GM04504 (cell line): ENCODE measurements around the gene CEBPG.

Experiments used
- DNase-seq: peaks from one replicate; pipeline ENCODE4 v3.0.0-alpha.2; 2012; ENCODE audit warnings: low read depth

CEBPG gene

DNA sequence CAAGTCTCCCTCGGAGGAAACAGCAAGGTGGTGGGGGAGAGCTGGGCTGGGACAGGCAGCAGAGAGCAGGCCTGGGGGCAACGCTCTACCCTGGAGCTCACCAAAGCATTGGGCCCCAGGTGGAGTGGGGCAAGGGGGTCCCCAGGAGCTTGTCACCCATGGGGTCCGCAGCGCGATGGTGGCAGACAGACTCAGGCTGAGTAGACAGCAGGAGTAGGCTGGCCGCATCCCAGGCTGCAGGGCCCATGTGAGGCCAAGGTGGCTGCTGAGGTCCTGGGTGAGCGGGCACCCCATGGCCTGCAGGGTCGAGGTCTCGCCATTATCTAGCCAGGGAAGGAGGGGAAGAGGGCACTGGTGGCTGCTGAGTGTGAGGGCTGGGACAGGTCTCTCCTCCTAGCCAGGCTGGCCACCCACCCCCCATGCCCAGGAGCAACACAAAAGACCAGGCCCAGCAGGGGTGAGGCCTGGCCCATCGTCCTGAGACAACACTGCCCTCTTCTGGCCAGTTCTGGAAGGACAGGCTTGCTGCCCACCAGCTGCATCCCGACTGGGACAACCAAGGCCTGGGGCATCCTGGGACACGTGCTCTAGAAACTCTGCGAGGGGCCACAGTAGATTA is 33.1 kb downstream of the CEBPG start:
- no peak for DNase-seq

DNA sequence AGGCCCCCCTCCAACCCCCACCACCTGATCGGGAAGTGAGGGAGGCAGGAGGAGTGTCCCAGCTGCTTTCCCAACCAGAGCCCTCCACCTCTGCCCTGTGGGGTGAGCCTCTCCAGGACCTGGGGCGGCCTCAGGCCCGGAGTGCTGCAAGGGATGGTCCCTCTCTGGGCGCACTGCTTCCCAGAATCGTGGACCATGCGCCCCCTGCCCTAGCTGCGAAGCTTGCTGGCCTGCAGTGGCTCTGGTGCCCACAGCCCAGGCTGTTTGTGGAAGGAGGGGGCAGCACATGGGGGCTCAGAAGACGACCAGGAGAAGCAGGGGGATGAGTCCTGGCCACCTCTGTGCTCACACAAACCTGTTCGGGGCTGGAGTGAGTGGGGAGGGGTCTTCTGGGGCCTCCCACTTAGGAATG is 33.6 kb downstream of the CEBPG start:
- no peak for DNase-seq

DNA sequence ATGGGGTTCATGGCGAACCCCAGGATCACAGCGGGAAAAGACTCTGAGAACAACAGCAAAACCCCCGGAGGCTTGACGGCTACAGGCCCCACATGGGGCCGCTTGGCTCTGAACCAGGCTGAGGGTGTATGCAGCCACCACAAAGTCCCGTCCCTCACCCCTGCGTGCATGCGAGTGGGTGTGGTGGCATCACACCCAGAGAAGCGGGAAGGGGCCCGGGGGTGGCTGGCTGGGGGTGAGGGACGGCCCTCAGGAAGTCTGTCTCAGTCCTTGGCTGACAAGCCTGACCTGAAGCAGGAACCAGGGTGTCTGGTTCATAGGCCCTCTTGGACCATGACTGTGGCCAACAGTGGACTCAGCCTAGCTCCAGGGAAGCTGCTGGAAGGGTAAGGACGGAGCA is 34.2 kb downstream of the CEBPG start:
- no peak for DNase-seq

DNA sequence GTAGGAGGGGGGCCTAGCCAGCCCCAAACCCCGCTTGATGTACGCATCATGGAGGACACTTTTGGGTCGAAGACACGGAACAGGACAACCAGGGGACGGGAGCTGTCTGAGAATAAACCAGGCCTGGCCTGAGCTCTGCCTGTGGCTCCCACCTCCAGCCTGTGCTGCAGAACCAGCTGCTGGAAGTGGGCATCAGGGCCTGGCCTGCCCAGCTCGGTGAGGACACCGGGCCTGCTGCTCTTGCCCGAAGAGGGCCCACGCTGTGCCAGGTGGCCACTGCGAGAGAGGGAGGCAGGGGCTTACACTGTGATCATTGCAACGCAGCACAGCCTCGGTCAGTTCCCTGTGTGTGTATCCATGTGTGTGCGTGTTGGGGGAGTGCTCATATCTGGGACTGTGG is 34.6 kb downstream of the CEBPG start:
- DNase-seq, result no peak

DNA sequence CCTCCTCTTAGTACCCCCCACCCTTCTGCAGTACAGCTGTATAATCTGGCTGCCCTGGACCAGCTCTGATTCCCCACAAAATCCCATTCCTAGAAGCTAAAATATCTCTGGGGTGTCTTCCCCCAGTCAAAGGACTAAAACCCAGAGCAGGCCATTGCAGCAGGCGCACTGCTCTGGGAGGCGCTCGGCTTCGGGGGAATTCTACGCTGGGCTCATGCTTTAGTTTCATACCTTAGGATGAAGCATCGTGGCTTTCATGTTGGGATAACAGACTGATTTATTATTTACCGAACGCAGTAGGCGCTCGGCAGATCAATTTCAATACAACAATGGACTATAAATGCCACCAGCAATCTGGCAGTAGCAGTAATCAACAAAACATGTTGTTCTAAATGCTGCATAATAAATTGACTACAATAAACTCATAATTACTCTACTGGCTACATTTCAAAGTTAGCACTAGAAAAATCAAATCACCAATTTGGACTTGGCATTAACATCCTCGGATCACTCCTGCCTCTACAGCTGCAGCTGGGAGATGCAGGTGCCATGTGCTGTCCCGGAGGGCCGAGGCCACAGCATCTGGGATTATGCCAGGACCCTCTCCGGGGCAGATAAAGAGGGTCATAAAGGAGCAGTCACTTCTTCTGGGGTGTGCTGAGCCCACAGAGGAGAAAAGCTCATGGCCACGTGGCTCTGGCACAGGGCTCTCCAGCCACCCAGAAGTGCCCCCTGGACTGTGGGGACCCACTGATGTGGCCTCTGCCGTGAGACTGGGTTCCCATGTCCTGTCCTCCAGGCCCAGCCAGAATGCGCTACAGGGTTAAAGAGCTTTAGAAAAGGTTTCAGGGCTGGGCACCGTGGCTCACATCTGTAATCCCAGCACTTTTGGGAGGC is 35.3 kb downstream of the CEBPG start:
- no peak for DNase-seq

DNA sequence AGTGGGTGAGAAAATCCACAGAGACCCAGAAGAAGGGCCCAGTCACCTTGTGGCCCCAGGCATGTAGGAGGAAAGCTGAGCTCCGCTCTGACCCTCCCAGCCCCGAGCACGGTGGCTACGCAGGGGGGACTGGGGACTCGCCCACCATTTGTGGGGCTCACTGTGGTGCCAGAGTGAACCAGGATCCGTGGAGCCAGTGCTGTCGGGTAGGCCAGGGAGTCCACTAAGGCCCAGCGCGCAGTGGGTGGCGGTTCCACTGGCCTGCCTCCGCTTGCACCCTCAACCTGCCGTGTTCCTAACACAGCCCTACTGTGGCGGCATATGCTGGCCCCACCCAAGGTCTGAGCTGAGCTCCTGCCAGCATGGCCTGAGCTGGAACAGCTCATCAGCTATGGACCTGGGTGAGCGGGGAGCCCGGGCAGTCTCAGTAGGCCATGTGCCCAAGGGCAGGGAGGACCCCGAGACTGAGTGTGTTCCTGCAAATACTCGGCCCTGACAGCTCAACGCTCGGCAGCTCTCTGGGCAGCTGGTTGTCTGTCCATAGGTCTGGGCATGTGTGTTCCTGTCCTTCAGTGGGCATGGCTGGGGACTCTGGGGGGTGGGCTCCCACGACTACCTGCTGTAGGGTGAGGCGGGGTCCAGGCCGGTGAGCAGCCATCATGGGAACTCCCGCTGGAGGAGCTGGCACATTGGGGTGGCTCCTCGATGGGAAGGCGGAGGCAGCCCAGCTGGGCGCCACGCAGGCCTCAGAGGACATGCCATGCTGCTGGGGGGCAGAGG is 36.6 kb downstream of the CEBPG start:
- no peak for DNase-seq

DNA sequence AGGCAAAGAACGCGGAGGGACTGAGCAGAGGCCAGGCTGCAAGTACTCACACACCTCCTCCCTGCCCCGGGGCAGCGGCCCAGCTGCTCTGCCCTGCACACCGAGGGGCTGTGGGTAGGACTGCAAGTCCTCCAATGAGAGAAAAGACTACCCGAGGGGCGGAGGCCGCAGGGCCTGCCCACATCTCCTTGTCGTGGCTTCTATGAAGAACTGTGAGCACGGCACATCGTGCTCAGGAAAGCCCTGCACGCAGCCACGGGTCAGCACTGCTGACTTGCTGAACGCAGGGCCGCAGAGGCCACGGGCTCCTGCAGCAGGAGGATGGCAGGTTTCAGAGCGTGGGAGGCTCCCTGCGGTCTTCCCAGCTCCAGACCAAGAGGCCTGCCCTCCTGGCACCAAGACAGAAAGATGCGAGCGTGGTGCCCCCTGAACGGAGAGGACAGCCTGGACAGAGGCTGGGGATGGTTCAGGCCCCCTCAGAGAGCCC is 37.4 kb downstream of the CEBPG start:
- no peak for DNase-seq

DNA sequence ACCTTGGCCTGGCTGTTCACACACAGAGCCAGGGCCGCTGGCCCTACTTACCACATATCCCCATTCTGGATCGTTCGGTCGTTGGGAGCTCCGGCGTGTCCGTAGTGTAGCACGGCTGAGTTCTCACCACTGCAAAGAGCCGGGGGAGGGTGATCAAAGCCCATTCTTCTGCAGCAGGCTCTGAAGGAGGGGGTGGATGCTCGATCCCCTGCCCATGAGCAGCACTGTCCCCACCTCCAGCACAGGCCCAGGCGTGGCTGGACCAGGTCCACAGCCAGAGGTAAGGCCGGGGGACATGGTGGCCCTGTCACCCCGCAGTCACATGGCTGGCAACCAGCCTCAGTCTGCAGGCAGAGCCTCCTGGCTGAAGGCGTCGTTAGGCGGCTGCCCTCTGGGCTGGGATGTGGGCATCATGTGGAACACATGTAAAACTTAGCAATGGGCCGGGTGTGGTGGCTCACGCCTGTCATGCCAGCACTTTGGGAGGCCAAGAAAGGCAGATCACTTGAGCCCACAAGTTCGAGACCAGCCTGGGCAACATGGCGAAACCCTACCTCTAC is 38.2 kb downstream of the CEBPG start:
- DNase-seq, result no peak

DNA sequence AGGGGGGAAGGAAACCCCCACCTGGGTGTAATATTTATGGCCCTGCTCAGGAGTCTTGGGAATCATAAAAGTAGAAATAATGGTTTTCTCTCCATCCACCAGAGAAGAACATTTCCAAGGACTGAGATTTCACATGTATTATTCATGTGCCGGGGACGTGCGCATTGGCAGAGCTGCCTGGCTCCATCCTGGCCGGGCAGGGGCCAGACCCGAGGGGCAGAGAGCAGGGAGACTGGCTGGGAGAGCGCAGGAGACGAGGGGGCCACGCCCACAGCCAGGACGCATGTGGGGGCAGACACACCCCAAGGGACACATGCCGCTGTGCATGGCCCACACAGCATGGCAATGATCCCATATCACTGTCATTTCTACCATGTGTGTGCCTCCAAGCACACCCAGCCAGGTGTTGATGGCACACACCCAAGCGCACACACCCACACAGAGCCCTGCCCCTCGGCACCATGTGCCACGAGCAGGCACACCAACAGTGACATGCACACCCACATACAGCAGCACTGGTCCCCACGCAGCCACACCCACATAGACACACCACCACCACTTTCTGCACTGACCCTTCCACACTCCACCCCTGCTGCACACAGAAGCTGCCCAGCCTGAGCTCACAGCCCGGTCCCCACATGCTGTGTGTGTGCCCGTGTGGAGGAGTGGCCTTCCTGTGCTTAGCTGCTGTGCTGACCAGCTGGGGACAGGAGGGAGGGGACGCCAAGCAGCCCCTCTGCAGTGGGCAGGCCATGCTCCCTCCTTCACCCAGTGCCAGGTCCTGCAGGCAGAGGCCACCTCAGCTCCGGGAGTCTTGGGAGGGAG is 39.3 kb downstream of the CEBPG start:
- no peak for DNase-seq

DNA sequence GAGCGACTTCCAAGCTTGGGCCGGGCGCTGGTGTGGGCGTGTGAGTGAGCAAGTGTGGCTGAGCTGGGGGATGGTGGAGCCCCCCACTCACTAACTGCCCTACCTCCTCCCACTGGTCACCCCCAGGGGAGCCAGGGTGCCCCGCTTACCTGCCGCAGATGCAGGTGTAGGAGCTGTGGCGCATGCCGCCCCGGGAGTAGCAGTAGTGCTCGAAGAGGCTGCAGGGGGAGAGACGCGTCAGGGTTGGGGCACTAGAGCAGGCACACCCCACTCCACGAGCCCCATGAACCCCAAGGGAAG is 39.9 kb downstream of the CEBPG start:
- DNase-seq, result no peak

DNA sequence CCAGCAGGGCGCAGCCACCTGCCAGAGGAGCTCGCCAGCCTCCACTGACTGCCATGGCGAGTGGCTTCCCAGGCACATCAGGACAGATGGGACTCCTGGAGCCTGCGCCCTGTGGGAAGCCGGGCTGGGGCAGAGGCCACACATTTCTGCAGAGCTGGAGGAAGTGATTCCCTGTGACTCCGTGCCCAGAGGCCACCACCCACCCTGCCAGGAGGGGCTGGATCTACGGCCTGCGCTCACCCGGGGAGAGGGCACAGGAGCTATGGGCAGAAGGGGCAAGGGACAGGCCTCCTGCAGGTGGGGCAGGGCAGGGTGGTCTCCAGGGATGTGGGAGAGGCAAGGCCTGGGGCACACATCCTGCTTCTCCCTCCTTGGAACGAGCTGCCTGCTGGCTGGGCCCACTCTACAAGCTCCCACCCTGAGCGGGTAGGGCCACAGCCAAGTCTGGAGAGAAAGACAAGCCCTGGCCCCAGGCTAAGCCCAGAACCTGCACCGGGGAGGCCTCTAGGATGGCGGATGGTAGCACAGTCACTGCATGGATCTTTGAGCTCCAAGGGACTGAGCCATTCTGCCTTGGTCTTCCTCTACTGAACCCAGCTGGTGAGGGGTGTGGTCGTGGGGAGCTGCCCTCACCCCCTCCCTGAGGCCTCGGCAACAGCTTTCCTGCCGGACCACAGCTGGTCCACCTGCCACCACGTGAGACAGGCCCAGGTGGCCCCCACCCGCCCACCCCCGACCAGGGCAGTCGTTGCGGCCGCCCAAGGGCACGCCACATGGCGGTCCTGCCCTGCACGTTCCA is 40.6 kb downstream of the CEBPG start:
- DNase-seq, result no peak

DNA sequence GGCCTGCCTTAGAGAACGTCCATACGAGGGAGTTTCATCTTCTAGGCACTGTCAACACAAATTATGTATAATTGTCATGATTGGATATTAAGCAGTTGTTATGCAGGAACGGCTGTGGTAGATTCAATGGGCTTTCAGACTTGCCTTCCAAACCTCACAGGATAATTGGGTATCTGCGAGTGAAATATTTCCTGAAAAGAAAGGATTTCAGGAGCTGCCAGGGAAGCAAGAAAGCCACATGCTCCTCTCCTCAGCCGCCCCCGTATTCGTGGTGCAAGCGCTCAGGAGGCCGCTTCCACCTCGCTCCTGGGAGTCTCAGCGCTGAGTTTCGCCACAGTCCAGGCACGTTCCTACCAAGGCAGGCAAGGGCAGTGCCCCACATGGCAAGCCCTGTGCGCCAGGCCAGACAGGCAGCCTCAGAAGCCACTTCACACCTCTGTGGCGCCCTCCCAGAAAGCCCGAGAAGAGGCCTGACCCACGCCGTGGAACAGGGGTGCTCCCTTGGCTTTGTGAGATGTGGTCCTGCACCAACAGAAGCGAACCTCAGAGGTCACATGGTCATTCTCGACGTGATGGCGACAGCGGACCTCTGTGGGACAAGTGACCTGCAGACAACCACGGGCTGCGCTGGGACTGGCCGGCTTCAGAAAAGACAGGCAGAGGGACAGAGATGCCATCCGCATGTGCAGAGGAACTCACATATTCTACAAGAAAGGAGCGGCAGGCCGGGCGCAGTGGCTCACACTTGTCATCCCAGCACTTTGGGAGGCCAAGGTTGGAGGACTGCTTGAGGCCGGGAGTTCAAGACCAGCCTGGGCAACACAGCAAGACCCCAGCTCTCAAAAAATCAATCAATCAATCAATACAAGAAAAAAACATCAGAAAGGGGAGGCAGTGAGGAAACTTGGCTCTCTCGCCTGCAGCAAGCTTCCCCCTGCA is 41.4 kb downstream of the CEBPG start:
- no peak for DNase-seq

DNA sequence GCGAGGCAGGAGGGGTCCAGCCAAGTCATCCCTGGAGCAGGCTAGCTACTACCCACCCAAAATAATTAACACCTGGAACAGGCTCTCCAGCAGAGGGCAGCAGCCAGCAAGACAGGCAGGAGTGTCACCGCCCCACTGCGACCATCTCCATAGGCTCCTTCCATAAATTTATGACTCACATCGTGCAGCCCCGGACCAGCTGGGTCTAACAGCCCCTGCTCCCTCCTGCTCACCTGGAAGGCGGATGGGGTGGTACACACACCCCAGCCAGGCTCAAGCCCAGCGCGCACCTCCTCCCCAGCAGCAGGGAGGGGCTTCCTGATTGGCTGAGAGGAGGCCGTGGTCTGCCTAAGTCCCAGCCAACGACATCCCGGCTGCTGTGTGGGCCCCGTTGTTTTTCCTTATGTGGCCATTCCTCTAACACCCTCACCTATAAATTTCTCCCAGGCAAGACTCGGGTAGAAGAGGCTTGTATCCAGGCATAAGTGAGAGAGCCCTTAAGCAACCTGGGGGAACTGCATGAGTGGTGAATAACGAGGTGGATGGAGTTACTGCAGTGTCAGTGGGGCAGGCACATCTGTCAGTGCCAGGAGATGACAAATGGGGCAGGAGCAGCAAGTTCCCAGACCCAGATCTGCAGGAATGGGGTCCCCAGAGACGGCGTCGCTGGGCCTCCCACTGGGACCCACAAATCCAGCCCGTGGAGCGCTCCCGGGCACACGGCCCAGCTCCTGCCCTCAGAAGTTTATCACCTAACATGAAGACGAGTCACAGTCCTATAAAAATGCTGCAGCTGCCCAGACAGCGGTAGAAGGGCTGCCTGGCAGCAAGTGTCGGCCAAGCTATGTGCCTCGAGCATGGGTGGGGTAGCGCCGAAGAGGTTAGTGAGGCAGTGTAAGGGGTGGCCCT is 43.1 kb downstream of the CEBPG start:
- no peak for DNase-seq

DNA sequence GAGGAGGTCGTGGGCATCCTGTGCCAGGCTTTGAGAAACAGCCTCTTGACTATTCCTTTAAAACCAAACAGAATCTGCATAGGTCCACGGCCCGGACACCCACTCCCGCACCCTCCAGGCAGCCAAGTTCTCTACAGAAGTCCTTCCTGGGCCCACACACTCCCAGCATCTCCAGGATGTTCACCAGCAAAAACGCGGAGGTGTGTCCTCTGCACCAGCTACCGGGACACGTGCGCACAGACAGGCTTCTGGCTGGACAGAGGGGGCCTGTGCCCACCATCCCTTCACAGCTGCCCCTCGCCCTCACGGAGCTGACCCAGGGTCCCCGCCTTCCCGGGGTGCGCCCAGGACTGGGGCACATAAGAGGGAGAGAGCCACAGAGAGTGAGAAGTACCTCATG is 44.2 kb downstream of the CEBPG start:
- no peak for DNase-seq

DNA sequence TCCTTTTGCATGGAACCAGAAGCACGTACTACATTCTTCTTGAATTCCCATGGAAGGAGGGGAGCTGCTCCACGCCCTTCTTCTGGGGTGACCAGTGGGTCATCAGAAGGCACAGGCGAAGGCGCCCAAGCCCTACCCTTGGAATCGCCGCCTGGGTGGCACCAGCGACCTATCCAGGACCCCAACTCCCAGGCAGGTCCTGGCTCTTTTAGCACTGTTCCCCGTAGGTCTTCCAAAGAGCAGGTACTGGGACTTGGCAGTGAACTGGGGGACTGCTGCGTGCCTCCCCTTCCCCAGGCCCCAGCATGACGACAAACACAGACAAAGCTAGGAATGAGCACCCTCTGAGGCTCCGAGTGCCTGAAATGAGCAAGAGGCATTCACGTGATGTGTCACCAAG is 45.0 kb downstream of the CEBPG start:
- DNase-seq, result no peak

DNA sequence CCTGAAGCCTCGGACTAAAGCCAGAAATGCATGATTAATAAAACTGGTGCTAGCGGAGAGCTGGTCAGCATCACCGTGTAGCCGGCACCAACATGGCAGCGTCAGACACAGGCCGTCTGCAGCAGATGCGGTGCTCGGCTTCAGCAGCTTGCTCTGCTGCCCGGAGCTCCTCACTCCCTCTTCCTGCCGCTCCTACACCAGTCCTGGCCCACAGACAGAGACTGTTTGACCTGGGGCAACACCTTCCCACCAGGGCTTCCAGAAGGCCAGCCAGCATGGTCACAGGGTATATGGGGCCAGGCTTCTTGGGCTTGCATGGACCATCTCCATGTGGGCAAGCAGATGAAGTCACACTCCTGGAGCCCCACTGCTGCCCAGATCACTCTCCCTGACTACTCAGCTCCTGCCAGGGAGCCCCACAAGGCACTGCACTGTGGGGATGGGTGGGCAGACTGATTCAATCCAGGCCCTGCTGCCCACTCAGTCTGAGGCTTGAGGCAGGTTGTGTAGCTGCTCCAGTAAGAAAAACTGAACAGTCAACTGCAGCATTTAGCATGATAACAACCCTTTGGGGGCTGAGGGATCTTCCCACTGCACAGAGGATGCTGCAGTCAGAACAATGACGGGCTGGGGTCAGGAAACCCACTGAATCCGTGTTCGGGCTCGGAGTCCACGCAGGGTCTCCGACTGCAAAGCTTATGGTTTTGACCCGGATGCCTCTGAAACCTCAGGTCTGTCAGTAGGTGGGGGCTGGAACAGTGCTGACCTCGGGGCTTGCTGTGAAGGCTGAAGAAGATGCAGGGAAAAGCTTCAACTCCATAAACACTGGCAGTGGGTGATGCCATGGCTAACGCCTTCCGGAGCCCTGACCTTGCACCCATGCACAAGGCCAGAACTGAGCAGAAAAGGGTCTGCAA is 45.6 kb downstream of the CEBPG start:
- no peak for DNase-seq

DNA sequence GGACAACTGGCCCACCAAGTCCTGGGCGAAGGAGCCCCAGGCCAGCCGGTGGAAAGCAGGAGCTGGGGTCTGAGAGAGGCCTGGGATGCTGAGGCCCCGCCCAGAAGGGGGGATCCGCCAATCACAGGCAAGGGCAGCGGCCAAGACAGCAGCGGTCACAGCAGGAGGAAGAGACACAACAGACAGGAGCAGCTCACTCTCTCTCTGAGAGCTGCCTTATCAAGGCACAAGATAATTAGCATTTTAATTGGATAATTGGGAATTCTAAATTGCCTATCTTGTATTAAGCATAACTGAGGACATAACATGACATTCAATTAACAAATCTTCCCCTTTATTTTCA is 46.2 kb downstream of the CEBPG start:
- no peak for DNase-seq

DNA sequence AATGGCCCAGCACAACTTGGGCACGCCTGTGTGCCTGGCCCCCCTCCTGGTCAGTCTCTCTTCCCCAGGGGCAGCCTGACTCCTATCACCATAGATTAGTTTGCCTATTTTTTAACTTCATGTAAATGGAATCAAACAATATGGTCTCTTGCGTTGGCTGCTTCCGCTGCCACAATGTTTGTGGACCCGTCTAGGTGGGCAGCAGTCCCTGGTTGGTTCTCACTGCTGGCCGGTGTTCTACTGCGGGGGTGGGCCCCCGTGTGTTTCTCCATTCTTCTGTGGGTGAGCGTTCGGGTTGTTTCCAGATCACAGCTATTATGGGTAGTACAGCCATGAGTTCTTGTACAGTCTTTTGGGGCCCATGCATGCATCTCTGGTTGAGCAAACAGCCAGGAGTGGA is 47.3 kb downstream of the CEBPG start:
- no peak for DNase-seq
